HL-60 (cell line): ENCODE results near the gene GRID2.
A peak's percentile ranks its signal among the peaks of the same experiment; 100 is the strongest.

ENCODE experiments used
- DNase-seq, 2 experiments: peaks; one replicate each; pipeline ENCODE4 v3.0.0-alpha.2; 2010 to 2020; ENCODE audit warnings: low read depth in 1 of 2, low spot score in 1 of 2
- H3K27ac ChIP-seq: fragments of 250-450 bp; sonication (Bioruptor Pico); replicated peaks from 2 replicates; pipeline ENCODE4 v1.5.1; 2020; ENCODE audit warnings: mild to moderate bottlenecking, moderate library complexity
- H3K27me3 ChIP-seq: fragments of 250-450 bp; sonication (Bioruptor Pico); 2 replicates; pipeline ENCODE4 v1.5.1; 2021; ENCODE audit warnings: mild to moderate bottlenecking, moderate library complexity; ENCODE audit not compliant: insufficient read depth, poor library complexity, severe bottlenecking
- H3K4me3 ChIP-seq: replicated peaks from 2 replicates; pipeline ENCODE4 v1.5.1; 2011; ENCODE audit warnings: mild to moderate bottlenecking, control low read depth, low read length; ENCODE audit not compliant: insufficient read depth
- CTCF ChIP-seq: IDR thresholded peaks from one replicate; pipeline ENCODE4 v1.5.1; 2011; ENCODE audit warnings: low read length, control low read depth, inconsistent platforms; ENCODE audit not compliant: insufficient read depth
- GABPA ChIP-seq: IDR thresholded peaks from 2 replicates; pipeline ENCODE4 v1.6.1; 2012; ENCODE audit warnings: low read depth
- POLR2AphosphoS5 ChIP-seq: IDR thresholded peaks from 2 replicates; pipeline ENCODE4 v1.6.1; 2012; ENCODE audit warnings: low read depth
- REST ChIP-seq: IDR thresholded peaks from 2 replicates; pipeline ENCODE4 v1.6.1; 2012; ENCODE audit warnings: low read depth; ENCODE audit not compliant: insufficient replicate concordance
- SPI1 ChIP-seq: IDR thresholded peaks from 2 replicates; pipeline ENCODE4 v1.6.1; 2012; ENCODE audit warnings: low read depth, mild to moderate bottlenecking, borderline replicate concordance

GRID2 gene

GRCh38 chr4:93515208-93515607 is 1211.4 kb downstream of the GRID2 start:
- no peak overlapping the region for H3K4me3 ChIP-seq
- TF ChIP-seq GABPA (no peak), CTCF (no peak), SPI1 (no peak), POLR2AphosphoS5 (no peak), REST (peak; percentile 66)
- no peak overlapping the region for H3K27ac ChIP-seq
- H3K27me3 ChIP-seq = no peaks in the 10 kb centered on the region
- DNase-seq = no peak

GRCh38 chr4:93529692-93530372 is 1226.1 kb downstream of the GRID2 start:
- no peak overlapping the region for H3K4me3 ChIP-seq
- no peak for TF ChIP-seq CTCF
- no peak for TF ChIP-seq POLR2AphosphoS5
- no peak for TF ChIP-seq SPI1
- TF ChIP-seq REST = no peak
- no peak for TF ChIP-seq GABPA
- DNase-seq = no peak
- no peak overlapping the region for H3K27ac ChIP-seq
- H3K27me3 ChIP-seq = no peaks in the 10 kb centered on the region

- no peak overlapping the region for H3K4me3 ChIP-seq
- TF ChIP-seq CTCF = no peak
- TF ChIP-seq GABPA = no peak
- no peak for TF ChIP-seq POLR2AphosphoS5
- TF ChIP-seq SPI1 = no peak
- TF ChIP-seq REST = no peak
- no peaks in the 10 kb centered on the region for H3K27me3 ChIP-seq
- H3K27ac ChIP-seq = no peak overlapping the region
- no peak for DNase-seq
Measured at GRCh38 chr4:93532234-93532633, 1228.5 kb downstream of the GRID2 start.
